HG03060 (cell line): ENCODE results near the gene COL6A2.

ENCODE experiments used
- ATAC-seq: cut with Tn5 transposase; IDR thresholded peaks from one replicate; pipeline ENCODE4 v1.9.1; 2021; ENCODE audit warnings: low read depth, moderate number of reproducible peaks; ENCODE audit not compliant: unreplicated experiment

The COL6A2 gene

GRCh38 chr21:46151989-46152926, 54.3 kb downstream of the COL6A2 start:
- no peak for ATAC-seq

GRCh38 chr21:46152927-46153246, 55.0 kb downstream of the COL6A2 start:
- no peak for ATAC-seq

GRCh38 chr21:46153247-46154154, 55.6 kb downstream of the COL6A2 start:
- no peak for ATAC-seq

GRCh38 chr21:46154155-46154954, 56.4 kb downstream of the COL6A2 start:
- ATAC-seq = no peak

- no peak for ATAC-seq
Measured at GRCh38 chr21:46154955-46155513, 57.1 kb downstream of the COL6A2 start.

- no peak for ATAC-seq
Measured at GRCh38 chr21:46155514-46156377, 57.8 kb downstream of the COL6A2 start, which contains the start of gene FTCD. FTCD (minus strand) TSS chr21:46155579; CDS start chr21:46155523, 56 bp downstream.

DNA sequence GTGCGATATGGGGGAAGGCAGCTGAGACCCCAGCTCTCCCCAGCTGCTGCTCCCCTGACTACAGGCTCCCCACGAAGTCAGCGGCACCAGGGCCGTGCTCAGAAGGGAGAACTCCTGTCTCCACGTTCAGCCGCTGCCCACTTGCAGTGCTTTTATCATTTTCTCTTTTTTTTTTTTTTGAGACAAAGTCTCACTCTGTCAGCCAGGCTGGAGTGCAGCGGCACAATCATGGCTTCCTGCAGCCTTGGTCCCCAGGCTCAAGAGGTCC, 58.4 kb downstream of the COL6A2 start:
- no peak for ATAC-seq

GRCh38 chr21:46156678-46157077, 58.8 kb downstream of the COL6A2 start:
- no peak for ATAC-seq

DNA sequence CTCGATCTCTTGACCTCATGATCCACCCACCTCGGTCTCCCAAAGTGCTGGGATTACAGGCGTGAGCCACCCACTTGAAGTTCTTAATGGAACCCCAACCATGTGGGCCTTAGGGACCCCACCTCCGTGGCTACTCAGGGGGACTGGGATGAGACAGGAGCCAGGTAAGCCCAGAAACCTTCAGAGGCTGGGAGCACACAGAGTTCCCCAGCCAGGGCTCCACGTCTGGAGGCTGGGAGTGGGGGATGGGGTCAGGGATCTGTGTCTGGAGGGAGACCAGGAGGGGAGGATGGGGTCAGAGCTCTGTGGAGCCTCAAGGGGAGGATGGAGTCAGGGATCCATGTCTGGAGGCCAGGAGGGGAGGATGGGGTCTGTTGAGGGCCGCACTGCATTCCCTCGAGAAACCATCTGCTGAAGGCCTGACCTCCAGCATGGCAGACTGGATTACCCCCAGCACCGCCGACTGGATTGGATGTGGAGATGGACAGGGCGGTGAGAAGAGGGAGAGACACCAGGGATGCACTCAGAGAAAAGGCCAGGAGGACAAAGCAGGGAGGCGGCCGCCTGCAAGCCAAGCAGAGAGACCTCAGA, 59.6 kb downstream of the COL6A2 start:
- no peak for ATAC-seq

DNA sequence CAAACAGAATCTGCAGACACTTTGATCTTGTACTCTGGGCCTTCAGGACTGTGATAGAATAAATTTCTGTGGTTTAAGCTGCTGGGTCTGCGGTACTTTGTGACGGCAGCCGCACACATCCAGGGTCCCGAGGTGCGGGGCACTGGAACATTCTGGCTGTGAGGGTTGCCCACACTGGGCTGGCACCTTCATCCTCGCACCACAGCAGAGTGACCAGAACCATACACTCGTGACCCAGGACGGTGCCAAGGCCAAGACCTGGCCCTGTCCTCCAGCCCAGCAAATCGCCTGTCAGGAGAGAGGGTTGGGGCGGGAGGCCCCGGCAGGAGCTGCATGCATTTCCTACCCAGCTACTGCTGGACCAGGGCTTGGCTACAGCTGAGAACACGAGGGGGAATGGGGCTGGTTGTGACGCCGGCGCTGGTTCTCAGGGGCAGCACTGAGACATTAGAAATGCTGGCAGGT, 60.1 kb downstream of the COL6A2 start:
- no peak for ATAC-seq

- ATAC-seq = no peak
Measured at GRCh38 chr21:46158666-46159300, 60.9 kb downstream of the COL6A2 start.

DNA sequence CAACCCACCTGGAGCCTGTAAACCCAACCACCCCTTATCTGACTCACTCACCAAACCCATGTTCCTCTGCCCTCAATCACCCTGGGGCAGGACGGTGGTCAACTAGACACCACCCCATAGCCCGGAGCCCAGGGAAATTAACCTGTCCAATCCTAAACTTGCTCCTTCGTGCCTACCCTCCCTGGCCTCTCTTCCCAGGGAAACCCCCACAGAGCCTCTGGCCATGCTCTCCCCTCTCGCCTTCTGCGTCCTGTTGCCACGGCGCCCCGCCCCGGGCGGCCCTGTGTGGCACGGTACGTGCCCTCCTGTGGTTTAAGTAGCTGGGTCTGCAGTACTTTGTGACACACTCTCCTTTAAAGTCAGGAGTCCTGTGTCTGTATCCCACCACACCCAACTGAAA, 61.5 kb downstream of the COL6A2 start:
- ATAC-seq = no peak

DNA sequence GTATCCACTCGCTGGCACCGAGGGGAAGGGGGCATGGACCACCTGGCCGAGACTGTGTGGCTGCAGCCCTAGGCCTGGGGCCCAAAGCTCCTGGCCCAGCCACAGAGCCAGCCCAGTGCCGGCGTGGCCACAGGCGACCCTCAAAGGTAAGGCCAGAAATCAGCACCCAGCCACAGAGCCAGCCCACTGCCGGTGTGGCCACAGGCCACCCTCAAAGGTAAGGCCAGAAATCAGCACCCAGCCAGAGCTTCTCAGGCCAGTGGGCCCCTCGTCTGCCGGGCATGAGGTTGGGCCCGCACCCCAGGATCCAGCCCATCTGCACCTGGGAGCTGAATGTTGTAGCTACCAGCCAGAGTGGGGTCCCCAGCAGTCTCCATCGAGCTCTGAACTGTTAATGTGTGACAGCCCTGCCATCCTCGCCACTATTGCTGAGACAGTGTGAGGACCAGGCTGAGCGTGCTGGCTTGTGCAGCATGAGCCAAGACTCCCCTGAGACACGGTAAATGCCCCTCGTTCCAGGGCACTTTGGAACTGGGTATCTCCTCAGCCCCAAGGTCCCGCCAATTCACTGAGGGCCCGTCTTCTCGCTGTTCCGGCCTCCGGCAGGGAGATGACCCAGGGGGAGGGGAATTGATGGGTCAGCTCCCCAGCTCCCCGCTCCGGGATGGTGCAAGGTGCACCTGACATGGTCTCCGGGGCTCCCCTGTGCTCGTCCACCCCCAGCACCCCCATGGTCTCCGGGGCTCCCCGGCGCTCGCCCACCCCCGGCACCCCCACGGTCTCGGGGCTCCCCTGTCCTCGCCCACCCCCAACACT, 62.1 kb downstream of the COL6A2 start:
- ATAC-seq = no peak

DNA sequence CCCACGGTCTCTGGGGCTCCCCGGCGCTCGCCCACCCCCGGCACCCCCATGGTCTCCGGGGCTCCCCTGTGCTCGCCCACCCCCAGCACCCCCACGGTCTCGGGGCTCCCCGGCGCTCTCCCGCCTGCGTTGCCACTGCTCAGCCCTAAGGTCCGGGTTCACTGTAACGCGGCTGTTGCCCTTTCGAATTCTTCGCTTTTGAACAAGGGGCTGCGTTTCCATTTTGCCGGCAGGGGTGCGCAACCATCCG, 62.7 kb downstream of the COL6A2 start:
- no peak for ATAC-seq

DNA sequence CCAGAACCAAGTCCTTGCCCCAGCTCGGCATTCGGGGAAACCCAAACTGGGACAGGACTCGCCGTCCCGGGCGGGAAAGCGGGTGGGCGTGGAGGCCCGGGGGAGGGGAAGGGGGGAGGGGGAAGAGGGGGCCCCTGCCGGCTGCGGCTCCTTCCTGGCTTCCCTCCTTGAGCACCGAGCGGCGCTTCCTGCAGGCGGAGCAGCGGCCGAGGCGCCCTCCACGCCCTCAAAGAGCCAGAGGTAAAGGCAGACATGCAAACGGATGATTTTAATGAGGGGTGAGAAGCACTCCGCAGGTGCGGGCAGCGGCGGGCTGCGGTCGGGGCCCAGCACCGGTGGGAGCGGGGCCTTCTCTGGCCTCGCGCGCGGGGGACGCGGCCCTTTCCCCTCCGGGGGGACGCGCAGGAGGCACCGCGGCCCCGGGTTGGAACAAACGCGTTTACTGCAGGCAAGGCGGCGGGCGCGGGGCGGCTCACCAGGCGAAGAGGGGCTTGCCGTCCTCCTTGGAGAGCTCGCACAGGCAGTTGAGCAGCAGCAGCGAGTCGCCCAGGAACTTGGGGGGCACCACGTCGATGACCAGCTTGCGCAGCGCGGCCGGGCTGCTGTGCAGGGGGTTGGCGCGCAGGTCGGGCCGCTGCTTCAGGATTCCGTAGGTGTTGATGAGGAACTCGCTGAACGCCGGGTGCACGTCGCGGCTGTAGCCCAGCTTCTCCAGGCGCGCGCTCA, 63.2 kb downstream of the COL6A2 start:
- ATAC-seq = no peak

DNA sequence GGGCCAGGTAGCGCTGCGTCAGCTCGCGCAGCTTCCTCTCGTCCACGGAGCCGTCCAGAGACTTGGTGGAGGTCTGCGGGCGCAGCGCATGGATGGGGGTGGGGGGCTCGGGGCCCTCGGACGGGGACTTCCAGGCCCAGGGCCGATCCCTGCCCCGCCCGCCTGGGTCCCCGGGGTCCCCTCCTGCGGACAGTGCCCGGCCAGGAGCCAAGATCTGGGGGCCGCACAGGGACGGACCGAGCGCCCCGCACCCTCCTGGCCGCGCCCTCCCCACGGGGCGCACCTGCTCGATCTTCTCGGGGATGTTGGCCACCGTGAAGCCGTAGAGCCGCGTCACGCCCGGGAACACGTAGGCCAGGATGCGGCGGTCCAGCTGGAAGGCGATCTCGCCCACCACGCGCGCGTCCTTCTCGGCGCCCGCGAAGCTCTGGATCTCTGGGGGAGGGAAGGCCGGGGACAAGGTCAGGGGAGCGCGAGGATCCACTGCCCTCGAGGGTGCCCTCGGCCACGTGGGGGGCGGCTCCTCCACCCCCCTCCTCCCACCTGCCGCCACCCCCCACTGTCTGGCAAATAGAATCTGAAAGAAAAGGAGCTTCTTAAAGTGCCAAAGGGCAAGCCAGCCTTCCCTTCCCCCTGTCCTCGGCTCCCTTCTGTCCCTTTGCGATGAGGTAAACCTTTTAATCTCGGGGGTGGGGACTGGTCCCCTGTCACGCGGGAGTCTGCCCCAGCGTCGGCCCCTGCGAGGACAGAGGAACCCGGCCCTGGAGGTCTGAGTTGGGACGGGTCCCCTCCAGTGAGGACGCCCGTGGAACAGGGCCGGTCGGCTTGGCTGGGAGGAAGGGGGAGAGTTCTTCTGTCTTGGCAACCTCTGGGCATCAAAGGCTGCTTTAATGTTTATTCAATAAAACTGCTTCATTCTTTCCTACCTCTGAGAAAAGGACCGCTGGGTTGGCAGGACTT, 64.0 kb downstream of the COL6A2 start:
- ATAC-seq = no peak
